NCI-H526 (cell line): Measurements from ENCODE around the gene FGD5.

Source experiments
- DNase-seq, 2 experiments: peaks; one replicate each; lab custom pipeline; 2025; lab: John Stamatoyannopoulos, UW

Gene FGD5

DNA sequence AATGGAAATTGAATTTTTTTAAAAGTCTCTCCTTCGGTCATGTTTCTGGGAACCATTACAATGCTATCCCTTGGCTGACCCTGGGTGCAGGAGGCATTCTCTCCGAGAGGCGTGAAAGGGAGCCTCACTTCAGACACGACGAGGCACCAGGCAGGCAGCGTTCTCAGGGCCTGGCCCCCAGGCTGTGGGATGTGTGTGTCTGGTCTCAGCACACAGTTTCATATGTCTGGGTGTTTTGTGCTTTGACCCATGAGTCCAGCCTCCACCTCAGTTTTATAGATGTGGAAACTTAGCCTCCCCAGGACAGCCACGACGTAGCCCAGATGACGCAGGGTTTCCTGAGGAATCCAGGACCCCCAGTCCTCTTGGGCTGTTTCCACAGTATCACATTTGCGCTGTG, 34.0 kb downstream of the FGD5 start:
- DNase-seq: no peak

DNA sequence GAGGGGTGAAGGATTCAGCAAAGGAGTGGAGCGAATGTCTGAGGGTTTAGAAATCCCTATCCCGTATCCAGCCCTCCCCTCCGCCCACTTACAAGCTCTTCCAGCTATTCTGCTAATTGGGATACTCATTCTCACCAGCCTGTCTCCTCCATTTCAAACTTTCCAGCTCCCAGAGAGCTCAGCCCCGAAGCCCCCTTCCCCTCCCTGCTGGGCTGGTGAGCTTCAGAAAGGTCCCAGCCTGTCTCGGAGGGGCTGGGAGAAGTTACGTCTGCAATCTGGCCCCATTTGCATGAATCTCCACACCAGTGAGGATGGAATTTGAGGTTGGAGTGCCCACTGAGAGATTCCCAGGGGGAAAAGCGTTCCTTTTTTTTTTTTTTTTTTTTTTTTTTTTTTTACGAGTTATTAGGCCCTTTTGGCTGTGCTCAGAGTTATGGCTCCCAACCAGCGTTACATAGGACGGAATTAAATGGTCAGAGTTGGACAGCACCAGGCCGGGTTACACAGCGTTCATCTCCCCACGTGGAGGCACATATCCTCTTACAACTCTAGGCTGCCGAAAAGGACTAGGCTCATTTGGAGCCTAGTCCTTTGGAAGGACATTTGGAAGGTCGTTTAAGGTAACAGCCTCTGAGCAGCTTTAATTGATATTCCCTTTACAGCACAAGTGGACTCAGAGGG, 34.6 kb downstream of the FGD5 start:
- no peak for DNase-seq

DNA sequence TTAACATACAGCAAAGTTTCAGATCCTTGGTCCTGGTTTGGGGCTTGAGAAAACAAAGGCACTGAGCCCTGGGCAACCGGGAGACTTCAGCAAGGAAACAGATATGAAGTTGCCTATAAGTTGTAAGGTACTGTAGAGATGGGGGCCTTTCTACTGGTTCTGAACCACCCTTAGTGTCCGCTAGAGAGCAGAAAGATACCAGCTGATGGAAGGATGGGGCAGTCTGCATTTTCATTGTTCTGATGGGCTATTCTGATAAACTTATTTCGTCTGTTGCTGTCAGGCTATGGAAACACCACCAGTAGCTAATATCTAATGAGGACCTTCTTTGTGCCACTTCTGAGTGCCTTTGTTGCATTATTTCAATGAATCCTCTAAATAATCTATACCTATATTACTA, 38.7 kb downstream of the FGD5 start:
- DNase-seq: no peak

DNA sequence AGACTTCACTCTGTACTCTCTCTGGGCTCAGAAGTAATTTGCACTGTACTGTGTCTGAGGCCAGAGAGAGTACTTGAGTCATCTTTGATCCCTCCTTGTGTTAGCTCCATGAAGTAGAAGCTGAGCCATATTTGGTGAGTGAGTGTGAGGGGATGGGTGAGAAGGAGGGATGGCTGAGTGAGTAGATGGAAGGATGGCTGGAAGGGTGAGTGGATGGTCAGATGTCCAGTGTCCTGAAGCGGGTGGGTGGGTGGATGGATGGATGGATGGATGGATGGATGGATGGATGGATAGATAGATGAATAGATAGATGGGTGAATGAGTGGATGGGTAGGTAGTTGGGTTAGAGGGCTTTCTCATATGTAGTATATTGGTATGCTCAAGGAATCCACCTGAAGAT, 39.3 kb downstream of the FGD5 start:
- DNase-seq: no peak

DNA sequence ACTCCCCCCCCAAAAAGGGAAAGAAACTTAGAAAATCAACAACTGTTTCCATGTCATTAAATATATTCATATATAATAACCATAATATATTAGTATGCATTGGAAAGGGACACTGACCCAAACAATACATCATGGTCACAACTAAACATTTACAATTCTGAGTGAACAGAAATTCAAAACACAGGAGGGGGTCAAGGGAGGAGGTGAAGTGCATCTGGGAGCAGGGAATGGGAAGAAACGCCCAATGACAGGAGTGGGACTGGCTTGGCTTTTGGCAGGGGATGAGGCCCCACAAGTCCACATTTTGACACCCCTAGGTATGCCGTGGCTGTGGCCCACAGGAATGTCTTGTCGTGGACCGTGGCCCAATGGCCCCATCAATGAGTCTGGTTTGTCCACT, 41.1 kb downstream of the FGD5 start:
- DNase-seq: no peak

DNA sequence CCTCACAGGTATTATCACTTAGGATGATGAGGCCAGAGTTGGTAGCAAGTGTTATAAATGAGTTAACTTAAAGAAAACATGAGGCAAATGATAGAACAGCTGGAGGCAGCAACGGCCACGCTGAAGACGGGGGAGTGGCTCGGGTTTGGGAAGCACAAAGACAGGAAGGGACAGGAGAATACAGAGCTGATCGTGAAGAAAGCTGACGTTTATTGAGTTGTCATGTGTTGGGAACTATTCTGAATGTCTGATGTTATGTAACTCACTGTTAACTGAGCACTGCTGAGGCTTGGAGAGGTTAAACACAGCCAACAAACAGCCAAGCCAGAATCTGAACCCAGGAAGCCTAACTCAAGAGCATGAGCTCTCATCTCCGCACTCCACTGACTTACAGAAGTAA, 42.3 kb downstream of the FGD5 start:
- no peak for DNase-seq

DNA sequence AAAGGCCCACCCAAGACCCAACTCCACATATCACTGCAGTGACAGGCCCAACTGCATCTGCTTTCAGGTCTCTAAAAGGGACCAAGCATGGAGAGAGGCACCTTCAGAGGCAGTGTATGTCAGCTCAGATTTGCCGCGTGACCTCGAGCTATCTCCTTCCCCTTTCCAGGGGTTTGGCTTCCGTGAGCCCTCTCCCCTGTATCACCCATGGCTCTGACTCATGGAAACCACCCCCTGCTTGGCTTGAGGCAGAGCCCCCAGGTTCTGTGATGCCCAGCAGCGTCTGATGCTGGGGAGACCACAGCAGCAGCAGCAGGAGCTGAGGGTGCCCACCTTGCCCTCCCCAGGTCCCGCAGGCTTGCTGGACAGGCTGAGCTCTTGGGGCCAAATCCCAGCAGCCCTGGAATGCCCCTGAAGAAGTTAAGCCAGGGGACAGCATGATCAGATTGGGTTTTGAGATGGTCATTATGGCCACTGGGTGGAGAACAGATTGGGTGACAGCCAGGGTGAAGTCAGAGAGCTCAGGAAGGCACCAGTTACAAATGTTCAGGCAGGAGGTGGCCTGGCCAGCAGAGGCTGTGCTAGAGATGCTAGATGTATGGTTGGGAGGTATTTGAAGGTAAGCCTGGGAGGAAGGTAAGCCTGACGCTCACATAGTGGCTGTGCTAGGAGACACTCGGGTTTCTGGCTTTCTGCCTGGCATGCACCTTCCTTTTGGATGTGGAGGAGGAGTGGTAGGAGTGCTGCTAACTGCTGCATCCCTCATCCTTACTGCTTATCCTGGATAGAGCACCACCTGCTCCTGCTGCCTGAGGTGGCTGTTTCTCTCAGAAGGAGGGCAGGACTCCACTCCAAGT, 42.9 kb downstream of the FGD5 start:
- DNase-seq: no peak

DNA sequence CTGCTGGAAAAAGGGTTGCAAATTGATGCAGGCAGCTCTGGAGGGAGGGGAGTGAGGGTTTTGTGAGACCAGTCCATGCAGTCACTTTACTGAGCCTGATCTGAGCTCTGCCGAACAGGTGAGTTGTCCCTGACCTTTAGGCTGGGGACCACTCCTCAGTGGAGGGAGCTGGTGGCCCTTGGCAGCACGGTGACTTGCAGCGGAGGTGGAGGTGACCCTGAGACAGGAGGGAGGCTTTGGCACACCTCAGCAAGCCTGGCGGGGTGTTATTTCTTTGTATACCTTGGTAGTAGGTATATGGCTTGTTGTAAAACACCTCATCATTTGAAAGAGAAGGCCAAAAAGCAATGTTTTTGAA, 43.5 kb downstream of the FGD5 start:
- DNase-seq: no peak

DNA sequence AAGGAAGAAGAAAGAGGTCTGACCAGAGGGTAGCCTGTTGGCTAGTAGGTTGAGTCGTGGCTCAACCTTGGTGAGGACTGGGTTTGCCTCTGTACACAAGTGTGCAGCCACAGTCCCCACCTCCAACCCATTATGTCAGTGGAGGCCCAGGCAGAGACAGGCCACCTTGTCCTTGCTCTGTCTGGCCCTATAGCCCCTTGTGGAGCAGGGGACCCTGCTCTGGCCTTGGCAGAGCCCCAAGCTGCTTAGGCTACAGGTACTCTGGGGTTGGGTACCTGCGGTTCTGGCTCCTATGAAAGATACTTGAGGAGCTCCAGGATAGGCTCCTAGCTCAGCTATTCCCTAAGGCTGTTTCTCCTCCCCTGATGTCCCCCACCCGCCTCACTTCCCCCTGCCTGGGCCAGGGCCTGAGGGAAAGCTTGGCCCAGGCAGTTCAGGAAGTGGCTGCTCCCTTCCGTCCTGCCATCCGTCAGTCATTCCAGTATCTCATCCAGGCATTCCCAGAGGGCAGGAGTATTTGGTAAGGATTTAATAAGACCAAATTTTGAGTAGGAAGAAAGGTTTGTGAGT, 44.0 kb downstream of the FGD5 start:
- no peak for DNase-seq

DNA sequence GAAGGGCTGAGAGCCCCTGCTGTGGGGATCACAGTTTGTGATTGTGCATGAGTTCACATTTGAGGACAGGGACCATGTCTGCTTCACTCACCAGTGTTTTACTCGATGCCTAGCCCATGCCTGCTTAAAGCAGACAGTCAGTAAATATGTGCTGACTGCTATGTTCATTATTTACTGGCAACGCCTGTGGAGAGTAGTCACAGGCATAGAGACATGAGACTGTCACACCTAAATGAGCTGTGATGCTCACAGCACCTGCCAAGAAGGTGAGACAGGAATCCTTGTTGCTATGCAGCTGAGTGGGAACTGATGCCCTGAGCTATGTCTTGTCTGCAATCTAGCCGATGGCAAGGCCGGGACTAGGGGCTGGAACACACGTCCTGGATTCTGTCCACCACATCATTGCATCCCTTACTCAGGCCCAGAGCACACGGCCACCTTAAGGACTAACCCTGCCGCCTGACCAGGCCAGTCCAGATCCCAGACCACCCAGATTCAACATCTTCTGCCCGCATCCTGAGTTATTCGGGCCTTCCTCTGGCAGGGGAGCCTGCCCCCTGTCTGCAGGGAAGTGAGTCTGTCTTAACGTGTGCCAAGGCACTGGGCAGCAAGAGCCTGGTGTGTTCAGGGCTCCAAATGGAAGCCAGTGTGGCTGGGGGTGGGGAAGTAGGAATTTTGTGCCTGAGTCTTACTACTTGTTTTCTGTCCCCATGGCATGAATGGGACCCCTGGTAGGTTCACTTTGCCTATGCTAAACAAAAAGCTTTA, 44.8 kb downstream of the FGD5 start:
- no peak for DNase-seq

DNA sequence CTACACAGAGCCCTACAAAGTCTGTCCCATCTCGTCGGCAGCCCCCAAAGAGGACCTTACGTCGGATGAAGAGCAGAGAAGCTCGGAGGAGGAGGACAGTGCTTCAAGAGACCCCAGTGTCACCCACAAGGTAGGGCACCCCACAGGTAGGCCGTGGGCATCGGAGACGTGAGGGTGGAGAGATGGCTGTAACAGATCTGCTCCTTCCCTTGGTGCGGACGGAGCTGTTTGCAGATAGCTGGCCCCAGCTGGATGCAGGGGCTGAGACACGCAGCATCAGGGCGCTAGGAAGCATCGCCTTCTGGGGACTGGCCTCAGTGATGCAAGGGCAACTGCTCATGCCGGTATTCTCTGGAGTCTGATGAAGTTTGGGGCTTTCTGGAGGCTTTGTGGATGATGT, 45.4 kb downstream of the FGD5 start:
- no peak for DNase-seq

DNA sequence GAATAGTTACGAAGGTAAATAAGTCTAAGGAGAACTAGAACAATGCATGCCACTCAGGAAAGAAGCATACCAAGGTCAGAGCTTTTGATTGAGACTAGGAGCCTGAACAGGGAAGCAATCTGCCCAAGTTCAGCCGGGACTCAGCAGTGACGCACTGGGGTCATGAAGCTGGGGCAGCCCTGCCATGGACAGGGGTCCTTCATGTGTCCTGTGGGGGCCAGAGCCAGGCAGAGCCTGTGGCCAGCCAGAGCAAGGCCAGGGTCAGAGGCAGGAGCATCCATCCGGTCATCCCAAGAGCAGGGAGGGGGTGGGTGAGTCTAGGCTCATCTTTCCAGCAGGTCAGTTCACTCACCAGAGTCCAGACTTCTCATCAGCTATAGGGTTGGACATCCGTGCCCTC, 47.9 kb downstream of the FGD5 start:
- DNase-seq: no peak

DNA sequence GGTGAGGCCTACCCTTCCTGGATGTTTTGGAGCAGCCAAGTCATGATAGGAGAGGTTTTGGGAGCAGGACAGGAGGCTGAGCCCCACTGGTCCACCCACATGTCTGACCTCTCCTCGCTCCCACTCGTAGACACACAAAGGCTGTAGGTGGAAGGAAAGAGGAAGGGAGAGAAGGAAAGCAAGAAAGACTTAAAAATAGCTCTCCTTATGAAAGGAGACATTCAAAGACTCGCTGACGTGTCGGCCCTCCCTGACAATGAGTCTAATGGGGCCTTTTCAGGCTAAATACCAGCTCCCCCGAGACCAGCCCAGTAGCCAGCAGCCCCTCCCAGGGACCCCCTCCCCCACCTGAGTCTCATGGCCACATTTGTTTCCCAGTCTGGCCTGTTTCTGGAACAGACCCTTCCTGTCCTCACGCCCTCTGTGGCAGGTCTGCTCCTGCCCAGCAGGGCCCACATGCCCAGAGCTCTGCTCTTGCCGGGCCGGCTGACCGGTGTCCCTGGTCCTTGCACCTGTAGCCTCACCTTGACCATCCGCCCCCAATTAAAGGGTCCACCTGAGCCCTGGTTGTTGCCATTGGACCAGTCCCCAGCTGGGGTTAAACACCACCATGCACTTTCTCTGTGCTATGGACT, 49.3 kb downstream of the FGD5 start:
- DNase-seq: no peak

DNA sequence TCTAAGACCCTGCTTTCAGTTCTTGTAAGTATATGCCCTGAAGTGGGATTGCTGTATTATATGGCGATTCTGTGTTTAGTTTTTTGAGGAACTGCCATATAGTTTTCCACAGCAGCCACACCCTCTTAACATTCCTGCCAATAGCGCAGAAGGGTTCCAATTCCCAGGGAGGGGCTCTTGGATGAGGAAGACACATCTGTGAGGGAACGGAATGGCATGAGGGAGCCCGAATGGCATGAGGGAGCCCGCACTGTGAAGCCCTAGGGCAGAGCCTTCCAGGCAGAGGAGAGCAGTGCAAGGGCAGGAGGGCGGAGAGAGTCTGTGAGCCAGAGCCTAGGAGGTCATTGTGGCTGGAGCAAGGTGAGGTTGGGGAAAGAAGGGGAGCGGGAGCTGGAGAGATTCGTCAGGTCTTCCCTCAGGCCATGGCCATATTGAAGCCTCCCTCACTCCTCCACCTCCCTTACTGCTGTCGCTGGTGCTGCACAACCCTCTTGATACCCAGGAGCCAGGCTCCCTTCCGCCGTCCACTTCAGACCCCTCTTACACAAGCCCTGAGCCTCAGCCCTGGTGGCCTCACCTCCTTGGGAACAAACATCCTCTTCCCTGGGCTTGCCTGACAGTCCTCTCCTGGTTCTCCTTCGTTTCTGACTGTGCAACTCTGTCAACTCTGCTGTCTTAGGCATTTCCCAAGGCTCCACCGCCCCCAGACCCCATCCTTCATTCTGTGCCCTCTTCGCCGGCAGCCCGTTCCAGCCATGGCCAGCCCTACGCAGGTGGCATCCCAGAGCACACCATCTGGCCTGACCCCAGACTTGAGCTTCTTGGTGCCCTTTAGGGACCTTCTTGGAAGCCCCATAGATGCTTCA, 51.4 kb downstream of the FGD5 start:
- DNase-seq: no peak

DNA sequence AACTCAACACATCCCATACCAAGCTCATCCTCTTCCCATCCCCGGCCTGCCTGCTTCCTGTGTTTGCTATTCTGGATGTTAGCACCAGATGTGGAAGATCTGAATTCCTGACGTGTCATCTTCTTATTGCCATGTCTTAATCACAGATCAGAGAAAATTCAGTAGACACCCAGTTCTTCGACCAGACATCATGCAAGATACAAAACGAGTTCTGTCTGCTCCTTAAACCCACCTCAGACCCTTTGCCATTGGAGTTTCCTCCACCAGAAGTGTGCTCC, 52.0 kb downstream of the FGD5 start:
- no peak for DNase-seq

DNA sequence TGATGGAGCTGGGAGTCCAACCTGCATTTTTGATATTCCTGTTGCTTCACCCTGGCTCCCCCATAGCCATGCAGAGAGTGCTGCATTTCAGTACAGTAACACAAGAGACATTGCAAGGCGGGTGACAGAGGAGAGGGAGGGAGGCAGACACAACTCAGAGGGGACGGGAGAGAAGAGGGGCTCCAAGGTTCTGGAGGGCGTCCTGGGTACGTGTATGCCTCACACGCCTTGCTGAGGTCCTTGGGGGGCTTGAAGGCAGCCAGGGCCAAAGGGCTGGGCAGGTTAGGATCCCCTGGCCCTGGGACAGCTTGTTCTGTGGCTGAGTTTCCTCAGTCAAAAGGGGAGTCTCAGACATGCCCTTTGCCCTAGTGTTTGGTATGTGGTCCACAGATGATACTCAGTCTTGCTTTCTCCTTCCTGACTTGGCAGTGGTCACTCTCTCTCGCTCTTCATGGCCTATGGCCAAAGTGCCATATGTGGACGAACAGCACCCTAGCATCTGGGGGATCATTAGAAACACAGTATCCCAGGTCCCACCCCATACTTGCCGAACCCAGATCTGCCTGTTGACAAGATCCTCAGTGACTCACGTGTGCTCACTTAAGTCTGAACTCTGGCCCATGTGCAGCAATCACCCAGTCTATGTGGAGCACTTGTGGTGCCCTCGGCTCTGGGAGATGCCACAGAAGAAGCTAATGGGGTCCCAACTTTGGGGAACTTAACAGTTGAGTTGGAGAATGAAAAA, 52.9 kb downstream of the FGD5 start:
- DNase-seq: no peak

DNA sequence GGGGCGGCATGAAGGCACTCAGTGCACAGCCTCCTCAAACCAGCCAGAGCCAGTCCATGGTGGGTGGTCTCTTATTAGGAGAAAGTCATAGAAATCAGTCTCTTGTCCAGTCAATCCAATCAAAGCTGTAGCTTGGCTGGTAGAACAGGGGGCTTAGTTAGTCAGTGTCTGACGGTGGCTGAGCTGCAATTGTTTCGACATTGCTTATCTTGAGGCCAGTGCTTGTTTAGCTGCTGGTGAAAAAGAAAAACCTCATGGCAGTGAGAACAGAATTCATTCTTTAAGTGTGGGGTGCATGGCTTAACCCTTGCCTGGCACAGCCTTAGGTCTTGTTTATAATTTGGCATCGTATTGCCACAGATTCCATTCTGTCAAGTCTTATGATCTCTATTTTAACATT, 53.9 kb downstream of the FGD5 start:
- no peak for DNase-seq

DNA sequence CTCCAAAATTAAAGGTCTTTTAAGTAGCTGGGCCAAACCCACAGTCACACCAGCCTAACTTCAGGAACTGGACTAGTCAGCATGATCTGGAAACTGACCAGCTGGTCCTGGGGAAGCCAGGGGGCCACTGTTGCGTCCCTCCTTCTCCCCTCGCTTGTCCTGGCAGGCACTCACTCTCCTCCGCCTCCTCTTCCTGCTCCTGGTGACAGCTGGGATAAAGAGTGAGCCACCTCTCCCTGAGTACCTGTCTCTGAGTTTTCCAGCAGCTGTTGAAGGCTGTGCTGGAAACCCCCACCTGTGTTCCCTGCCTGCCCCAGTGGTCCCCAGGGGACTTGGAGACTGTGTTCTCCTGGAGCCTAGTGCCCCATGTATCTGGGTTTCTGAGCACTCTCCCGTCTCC, 56.0 kb downstream of the FGD5 start:
- DNase-seq: no peak

DNA sequence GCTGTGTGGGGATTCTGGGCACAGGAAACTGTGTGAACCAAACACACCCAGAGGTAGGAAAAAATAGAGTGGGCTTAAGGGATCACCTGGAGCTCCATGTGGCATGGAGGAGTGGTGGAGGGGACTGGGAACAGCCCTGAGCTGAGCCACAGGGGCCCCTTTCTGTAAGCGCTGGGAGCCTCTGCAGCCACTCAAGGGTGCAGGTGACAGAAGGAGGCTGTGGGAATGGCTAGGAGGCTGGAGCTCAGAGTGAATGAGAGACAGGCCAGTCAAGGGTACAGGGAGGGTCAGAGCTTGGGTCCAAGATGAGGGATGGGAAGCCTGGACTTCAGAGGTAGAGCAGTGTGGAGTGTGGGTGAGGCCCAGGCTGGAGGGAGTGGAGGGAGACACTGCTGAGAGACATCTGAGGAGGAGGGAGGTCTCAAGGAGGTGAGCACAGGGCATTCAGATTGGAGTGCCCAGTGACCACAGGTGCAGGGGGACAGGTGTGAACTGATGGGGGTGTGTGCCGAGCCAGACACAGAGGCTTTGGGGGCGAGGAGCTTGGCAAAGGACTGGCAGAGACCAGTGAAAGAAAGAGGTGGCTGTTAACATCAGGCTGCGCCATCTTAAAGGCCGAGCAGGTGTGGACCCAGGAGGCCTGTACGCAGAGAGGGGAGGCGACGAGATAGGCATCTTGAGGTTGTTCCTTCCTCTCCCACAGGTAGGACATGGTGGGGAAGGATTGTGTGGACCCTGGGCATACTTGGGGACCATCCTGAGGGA, 56.8 kb downstream of the FGD5 start:
- DNase-seq: no peak

DNA sequence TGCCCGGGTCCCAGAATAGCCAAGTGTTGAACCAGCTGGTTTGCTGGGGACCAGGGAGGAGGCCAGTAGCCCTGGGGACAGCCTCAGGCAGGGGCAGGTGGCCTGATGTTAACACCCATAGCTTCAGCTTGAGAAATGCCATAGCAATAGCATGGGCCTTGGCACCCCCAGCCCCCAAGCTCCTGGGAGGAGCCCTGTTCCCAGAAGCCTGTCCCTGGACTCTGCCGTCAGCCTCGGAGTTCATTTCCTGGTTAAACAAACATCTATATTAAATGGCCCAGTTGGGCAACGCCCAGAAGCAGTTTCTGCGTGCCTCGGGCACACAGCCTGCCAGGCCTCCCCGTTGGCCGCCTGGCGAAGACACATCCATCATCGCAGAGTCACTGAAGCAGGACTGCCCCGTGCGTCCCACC, 58.2 kb downstream of the FGD5 start:
- DNase-seq: peak; percentile 22 to 54
